RWPE1 (cell line): Measurements from ENCODE around the gene CDK17.
A peak's percentile ranks its signal among the peaks of the same experiment; 100 is the strongest.

ENCODE experiments used
- CTCF ChIA-PET: fragments of 350-600 bp; sonication (Branson Sonifier 250); formaldehyde crosslinking; extraction: SDS; loops from one replicate; lab custom pipeline; 2021; lab: Yijun Ruan, JAX
- POLR2A ChIA-PET: fragments of 400-600 bp; formaldehyde crosslinking; extraction: SDS; loops from one replicate; lab custom pipeline; 2020; ENCODE audit warnings: antibody characterized with exemption; ENCODE audit not compliant: low non-redundant PET; lab: Yijun Ruan, JAX
- DNase-seq: peaks from one replicate; pipeline ENCODE4 v3.0.0; 2012; ENCODE audit warnings: low spot score
- H3K27ac ChIP-seq: fragments of 450-650 bp; 2 replicates; pipeline ENCODE4 v1.5.1; 2017
- TF ChIP-seq, protein P1 (sequence below): fragments of 450-650 bp; conservative IDR thresholded peaks from 2 replicates; pipeline ENCODE4 v1.5.1; 2017; ENCODE audit warnings: low read depth, mild to moderate bottlenecking

Gene CDK17

DNA sequence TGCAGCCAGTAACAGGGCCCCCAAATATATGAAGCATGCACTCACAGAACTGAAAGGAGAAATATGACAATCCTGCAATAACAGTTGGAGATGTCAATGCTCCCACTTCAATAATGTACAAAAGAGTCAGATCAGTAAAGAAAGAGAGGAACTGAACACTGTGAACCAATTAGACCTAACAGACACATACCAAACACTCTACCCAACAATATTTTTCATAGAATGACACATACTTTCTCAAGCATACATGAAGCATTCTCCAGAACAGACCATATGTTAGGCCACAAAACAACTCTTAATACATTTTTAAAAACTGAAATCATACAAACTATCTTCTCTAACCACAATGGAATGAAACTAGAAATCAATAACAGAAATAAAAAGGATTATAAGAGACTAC lies 125.9 kb downstream of the CDK17 start:
- TF ChIP-seq, protein P1, sequence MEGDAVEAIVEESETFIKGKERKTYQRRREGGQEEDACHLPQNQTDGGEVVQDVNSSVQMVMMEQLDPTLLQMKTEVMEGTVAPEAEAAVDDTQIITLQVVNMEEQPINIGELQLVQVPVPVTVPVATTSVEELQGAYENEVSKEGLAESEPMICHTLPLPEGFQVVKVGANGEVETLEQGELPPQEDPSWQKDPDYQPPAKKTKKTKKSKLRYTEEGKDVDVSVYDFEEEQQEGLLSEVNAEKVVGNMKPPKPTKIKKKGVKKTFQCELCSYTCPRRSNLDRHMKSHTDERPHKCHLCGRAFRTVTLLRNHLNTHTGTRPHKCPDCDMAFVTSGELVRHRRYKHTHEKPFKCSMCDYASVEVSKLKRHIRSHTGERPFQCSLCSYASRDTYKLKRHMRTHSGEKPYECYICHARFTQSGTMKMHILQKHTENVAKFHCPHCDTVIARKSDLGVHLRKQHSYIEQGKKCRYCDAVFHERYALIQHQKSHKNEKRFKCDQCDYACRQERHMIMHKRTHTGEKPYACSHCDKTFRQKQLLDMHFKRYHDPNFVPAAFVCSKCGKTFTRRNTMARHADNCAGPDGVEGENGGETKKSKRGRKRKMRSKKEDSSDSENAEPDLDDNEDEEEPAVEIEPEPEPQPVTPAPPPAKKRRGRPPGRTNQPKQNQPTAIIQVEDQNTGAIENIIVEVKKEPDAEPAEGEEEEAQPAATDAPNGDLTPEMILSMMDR: no peak
- CTCF ChIA-PET: no interaction called here
- POLR2A ChIA-PET: no interaction called here
- no peak for DNase-seq
- H3K27ac ChIP-seq: no peak overlapping the region

DNA sequence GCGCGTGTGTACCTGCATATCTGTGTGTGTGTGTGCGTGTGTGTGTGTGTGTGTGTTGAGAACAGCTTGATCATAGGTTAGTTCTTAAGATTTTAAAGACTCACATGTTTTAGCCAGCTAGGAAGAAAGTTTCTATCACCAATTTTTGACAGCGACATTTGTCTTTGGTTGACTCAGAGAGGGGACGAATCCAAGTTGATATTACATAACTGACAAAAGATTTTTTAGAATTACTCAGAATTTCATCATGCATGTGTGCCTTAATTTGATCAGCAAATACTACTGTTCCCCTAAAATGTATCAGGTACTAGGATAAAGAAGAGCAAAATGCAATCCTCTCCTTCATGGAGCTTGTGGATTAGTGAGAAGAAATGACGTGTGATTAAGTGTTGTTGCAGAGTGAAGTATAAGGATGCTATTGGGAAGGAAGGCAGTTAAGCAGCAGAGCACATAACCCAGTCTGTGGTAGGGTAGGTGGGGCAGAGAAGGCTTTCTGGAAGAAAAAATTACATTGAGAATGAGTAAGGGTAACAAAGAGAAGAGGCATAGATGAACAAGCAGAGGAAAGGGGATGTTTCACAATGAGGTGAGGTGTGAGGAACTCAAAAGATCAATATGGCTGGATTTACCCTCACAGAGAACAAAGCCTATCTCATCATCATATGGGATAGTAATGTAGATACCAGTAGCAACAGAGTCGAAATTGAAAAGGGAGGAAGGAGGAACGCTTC lies 128.6 kb downstream of the CDK17 start:
- no peak for DNase-seq
- ChIA-PET CTCF (interaction anchor here (0.9 kb wide), 1 partner anchor 10 kb away, joined by 5 read pairs; no protein-coding TSS in a partner anchor), POLR2A (no interaction called here)
- TF ChIP-seq, protein P1: no peak
- H3K27ac ChIP-seq: no peak overlapping the region

DNA sequence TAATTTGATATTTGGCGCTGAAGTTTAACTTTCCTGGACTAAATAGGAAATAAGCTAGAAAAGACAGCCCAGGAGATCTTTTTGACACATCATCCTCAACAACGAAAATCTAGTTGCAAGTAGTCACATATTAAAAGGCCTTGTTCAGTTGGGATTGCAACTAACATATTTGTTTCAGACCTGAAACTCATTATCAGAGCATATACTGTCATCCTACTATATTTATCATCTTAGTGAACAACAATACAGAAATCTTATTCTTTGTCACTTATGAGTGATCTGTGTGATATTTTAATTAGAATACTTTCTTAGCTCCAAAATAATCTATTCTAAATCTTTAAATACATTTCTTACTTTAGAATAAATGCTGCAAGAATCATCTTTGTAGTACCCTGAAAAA lies 134.0 kb downstream of the CDK17 start:
- ChIA-PET CTCF (no interaction called here), POLR2A (no interaction called here)
- no peak for DNase-seq
- H3K27ac ChIP-seq: no peak overlapping the region
- TF ChIP-seq, protein P1: no peak

DNA sequence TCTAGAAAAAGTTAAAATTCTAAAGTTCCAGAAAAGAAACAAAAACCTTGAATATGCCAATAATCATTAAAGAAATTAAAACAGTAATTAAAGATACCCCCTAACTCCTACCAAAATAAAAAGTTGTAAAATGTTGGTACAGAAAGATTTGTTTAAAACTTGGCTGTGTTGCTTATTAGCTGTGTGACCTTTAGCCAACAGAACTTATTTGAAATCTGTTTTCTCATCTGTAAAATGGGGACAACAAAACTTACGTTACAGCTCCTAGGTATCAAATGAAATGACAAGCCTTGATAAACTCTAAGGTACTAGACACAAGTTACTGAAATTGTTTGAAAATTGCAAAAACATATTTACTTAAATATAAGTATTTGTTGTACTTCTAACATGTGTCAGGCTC lies 134.4 kb downstream of the CDK17 start:
- no peak for DNase-seq
- POLR2A ChIA-PET: no interaction called here
- TF ChIP-seq, protein P1: no peak
- CTCF ChIA-PET: no interaction called here
- H3K27ac ChIP-seq: no peak overlapping the region

DNA sequence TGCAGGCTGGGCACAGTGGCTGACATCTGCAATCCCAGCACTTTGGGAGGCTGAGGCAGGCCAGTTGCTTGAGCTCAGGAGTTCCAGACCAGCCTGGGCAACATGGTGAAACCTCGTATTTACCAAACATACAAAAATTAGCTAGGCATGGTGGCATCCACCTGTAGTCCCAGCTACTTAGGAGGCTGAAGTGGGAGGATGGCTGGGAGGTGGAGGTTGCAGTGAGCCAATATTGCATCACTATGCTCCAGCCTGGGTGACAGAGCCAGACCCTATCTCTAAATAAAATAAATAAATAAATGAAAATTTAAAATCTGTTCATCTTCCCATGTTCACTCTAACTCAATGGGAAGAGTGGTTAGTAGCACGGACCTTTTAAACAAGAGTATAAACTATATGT lies 134.8 kb downstream of the CDK17 start:
- TF ChIP-seq, protein P1: no peak
- H3K27ac ChIP-seq: no peak overlapping the region
- no peak for DNase-seq
- POLR2A ChIA-PET: no interaction called here
- CTCF ChIA-PET: no interaction called here

DNA sequence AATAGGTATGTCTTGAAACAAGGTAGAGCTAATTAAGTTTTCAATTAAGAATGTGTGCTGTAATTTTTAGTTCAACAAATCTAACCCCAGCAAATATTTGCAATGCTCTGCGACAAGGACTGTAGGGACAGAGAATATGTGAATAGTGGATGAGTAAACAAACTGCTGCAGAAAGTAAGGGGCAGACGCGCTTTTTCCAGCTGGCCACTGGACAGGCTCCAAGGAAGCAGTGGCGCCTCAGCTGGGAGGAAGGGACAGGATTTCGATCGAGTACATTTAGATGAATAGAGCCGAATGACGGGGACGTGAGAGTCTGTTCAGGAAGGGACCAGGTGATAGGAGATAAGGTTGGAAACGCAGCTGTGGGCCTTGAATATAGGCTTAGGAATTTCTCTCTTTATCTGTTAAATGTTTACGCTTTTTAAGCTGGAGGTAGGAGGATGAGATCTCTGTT lies 136.8 kb downstream of the CDK17 start:
- ChIA-PET POLR2A (no interaction called here), CTCF (interaction anchor here (0.6 kb wide), 1 partner anchor 48 kb away, joined by 3 read pairs; no protein-coding TSS in a partner anchor)
- TF ChIP-seq, protein P1: no peak
- no peak for DNase-seq
- H3K27ac ChIP-seq: peak overlapping the region; percentile 24
